Esophagus muscularis mucosa (tissue), 3 donors: ENCODE data around the gene KATNA1.

ENCODE experiments used
- CTCF ChIP-seq, 3 experiments: fragments of 200-600 bp in 2 of 3; fragments of 450-650 bp in 1 of 3; sonication (generic) in 2 of 3; IDR thresholded peaks; one replicate each; pipeline ENCODE4 v1.5.1; 2017 to 2019; ENCODE audit warnings: antibody characterized with exemption in 3 of 3, mild to moderate bottlenecking in 2 of 3, moderate library complexity in 1 of 3
- POLR2A ChIP-seq: fragments of 450-650 bp; IDR thresholded peaks from one replicate; pipeline ENCODE4 v1.6.1; 2017; ENCODE audit warnings: antibody characterized with exemption, moderate library complexity, mild to moderate bottlenecking, low read depth
- POLR2AphosphoS5 ChIP-seq, 2 donors: sonication (generic); formaldehyde crosslinking; IDR thresholded peaks; one replicate each; pipeline ENCODE4 v1.6.1; 2017; ENCODE audit warnings: antibody characterized with exemption in 2 of 2

- TF ChIP-seq CTCF (IDR thresholded peaks at IDR 0.05): no peak
- TF ChIP-seq POLR2A: no peak
- no peak for TF ChIP-seq POLR2AphosphoS5 (IDR thresholded peaks at IDR 0.05)
Measured at GRCh38 chr6:149681209-149681608, 32.7 kb upstream of the KATNA1 start.
